HG03097 (cell line): ENCODE measurements around the gene FCF1.

ENCODE experiments used
- ATAC-seq: cut with Tn5 transposase; IDR thresholded peaks from one replicate; pipeline ENCODE4 v1.9.1; 2021; ENCODE audit not compliant: unreplicated experiment, low FRiP score

FCF1 gene, protein sequence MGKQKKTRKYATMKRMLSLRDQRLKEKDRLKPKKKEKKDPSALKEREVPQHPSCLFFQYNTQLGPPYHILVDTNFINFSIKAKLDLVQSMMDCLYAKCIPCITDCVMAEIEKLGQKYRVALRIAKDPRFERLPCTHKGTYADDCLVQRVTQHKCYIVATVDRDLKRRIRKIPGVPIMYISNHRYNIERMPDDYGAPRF

GRCh38 chr14:74712499-74713394, at the start of gene FCF1, which contains the start of gene AREL1:
FCF1 (plus strand) TSS chr14:74713144; CDS start chr14:74713198, 54 bp downstream.
AREL1 (minus strand) TSS chr14:74713080; CDS start chr14:74685615, 27,465 bp downstream.
- ATAC-seq = peak; percentile 87

GRCh38 chr14:74663884-74664283, 49.1 kb upstream of the FCF1 start:
- no peak for ATAC-seq

GRCh38 chr14:74664717-74665116, 48.2 kb upstream of the FCF1 start:
- ATAC-seq = no peak

DNA sequence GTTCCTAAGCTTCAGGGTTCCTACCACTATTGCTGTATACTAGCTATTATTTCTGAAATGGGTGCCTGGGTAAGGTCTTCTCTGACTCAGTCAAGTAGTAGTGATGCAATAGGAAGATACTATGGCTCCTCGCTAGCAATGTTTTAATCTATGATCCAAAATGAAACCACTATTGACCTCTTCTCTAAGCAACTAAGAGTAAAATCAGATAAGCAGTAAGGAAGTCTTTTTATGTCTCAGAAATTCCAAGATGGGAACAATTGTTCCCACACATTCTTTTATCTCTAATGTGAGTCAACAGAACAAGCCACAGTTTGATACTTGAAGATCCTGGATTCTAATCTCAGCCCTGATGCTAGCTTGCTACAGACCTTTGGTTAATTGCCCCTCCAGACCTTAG, 45.2 kb upstream of the FCF1 start:
- ATAC-seq = no peak

DNA sequence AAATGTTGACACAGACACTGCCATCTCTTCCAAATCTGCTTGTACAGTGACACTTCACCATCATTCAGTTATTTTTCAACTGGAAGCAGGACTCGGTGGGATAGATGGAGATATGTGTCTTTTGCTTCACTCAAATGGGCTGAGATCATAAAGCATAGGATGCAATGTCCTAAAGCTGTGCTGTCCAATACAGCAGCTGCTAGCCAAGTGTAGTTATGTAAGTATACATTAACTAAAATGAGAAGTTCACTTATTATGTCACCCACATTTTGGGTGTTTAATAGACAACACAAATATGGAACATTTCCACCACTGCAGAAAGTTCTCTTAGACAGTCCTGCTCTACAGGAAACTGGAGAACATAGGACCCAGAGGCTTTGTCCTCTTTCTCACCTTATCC, 43.7 kb upstream of the FCF1 start:
- no peak for ATAC-seq

GRCh38 chr14:74669846-74670245, 43.1 kb upstream of the FCF1 start:
- no peak for ATAC-seq

DNA sequence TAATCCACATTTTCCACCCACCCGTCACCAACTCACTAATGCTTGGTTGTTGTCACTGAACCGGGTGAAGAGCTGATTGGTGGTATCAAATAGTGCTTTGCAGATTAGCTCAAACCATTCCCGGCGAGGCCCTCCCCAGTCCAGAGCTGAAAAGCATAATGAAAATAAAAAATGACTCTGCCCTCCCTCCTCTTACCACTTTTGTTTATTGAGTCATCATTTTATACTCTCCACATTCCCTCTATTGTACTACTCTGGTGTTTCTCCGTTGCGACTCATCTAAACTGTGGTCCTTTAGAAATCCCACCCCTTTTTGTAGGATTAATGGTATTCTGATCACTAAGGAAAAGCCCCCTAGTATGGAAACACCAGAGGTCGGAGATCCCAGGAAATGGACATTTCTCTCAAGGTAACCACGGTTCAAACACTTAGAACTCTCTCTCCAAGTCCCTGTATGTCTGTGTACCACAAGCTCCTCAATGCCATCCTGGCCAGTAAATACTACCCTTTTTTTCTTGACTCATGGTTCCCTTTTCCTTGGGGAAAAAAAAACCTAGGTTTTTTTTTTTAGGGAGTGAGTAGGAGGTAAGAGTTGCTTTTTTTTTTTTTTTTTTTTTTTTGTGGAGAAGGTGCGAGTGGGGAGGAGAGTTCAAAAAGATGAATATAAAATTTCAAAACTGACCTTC, 42.1 kb upstream of the FCF1 start:
- ATAC-seq = no peak

- ATAC-seq = no peak
Measured at GRCh38 chr14:74671789-74672188, 41.2 kb upstream of the FCF1 start.

- ATAC-seq = no peak
Measured at GRCh38 chr14:74673768-74674167, 39.2 kb upstream of the FCF1 start.

- no peak for ATAC-seq
Measured at GRCh38 chr14:74675219-74675618, 37.7 kb upstream of the FCF1 start.

DNA sequence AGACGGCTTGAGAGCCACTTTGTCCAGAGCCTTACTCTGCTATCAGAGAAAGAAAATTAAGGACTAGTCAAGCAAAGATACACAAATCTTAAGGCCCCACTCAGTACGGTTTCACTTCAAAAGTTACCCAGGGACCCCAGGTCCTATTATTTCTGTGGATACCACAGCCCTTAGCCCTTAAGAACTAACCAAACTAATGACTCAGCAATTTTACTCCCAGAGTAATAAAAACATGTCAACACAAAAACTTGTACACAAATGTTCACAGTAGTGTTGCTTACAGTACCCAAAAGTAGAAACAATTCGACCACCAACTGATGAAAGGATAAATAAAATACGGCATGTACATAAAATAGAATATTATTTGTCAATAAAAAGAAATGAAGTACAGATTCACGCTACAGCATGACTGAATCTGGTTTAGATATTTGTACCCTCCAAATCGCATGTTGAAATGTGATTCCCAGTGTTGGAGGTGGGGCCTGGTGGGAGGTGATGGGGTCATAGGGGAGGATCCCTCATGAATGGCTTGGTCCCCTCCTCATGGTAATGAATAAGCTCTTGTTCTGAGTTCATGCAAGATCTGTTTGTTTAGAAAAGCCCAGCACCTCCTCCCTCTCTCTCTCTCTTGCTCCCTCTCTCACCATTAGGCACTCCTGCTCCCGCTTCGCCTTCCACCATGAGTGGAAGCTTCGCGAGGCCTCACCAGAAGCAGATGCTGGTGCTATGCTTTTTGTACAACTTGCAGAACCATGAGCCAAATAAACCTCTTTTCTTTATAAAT, 30.6 kb upstream of the FCF1 start:
- ATAC-seq = no peak

- ATAC-seq = no peak
Measured at GRCh38 chr14:74683406-74683805, 29.5 kb upstream of the FCF1 start.

DNA sequence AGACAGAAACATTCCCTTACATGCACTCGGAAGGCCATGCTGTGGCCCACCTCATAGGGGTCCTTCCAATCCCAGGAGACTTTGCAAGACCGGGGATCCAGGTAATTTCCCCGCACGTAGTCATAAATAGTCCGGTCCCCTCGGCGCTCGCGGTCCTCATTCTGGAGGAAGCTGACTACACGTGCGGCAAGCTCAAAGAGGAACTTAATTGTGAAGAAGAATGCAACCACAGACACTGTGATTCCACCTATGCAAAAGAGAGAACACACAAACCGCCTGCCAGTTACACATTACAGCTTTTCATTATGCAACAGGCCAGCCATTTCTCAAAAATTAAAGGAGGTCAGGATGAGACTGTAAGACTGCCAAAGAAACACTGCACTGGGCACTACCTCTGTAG, 28.5 kb upstream of the FCF1 start:
- no peak for ATAC-seq

DNA sequence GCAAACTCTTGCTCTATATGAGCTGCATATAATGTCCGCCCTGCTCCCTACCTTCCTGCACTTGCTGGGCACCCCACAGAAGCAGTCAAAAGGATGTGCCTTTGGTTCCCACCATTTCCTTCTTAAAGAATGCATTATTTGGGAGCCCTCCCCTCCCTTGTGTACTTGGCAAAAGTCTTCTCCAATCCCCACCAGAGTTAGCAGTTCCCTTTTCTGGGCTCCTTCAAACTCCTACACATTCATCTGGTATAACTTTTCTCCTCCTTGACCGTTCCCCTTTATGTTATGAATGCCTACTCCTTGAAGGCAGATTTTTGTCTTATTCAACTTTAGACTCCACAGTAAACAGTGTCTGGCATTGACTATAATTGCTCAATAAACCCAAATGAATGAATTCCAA, 27.9 kb upstream of the FCF1 start:
- no peak for ATAC-seq

DNA sequence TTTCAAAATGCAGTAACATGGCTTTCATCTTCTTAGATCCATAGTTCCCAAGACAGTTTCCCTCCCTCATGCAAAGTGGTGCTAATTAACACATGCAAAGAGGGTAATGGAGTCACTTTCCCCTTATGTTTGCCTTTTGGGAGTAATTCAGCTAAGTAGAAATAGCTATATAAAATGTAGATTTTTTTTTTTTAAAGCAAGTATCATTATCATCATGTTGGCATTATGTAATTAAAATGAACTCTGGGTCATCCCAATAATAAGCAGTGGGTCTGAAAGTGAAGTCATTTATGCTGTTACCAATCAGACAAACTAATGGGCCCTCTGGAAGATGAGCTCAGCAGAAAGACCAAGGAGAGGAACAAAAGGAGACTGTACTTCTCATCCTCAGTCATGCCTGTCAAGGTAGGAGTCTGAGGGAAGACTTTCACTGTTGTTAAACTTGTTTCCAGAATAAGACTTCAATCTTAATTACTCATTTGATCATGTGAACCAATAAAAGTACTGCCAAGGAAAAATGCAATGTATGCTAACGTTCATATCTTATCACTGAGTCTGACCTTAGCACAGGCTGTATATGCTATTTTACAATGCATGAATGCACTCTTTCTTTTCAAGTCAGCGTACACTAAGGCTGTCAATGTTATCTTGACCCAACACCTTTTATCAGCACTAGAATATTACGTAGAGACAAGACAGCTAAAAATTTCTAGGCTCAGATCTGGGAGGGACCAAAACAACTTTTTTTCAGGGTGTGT, 26.8 kb upstream of the FCF1 start:
- ATAC-seq = no peak

DNA sequence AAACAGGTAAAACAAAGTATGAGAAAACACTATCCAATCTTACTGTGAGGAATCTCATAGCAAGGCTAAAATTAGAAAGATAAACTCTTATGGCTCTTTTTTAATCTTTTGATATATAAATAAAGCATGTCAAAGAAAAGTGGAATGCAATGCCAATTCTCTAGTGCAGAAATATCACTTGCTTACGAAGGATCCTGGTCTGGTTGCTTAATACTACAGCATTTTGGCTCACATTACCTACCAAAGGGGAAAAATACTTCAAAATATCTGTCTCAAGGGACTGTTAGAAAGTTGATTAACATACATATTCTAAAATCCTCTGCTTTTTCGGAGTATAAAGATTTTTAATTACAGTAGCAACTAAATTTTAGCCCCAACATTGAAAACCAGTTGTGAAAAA, 21.5 kb upstream of the FCF1 start:
- ATAC-seq = no peak

GRCh38 chr14:74693191-74693590, 19.8 kb upstream of the FCF1 start:
- no peak for ATAC-seq

DNA sequence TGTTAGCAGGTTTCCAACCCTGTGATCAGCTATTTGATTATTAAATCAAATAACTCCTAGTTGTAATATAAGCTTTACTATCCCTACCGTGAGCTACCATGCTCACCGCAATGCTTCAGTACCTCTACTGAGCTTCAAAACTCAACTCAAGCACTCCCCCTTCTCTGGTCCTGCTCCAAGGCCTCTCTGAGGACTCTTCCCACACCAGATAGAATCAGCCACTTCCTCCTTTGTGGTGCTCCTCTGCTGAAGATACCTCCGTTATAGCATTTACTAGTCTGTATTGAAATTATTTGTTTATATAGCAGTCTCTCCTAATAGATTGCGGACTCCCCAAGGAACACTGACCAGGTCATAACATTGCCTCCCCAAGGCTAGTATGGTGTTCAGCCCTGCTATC, 17.5 kb upstream of the FCF1 start:
- ATAC-seq = no peak

DNA sequence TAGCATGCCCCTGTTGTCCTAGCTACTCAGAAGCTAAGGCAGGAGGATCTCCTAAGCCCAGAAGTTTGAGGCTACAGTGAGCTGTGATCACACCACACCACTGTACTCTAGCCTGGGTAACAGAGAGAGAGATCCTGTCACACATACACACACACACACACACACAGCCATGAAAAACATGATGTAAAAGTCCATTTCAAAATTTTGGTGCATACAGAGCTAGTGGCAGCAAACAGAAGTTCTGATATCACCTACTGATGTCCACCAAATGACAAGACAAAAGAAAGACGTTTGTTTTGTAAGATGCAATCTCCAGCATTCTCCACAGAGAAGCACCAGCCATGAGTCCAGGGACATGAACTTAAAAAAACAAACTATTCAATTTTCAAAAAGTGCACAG, 15.9 kb upstream of the FCF1 start:
- no peak for ATAC-seq

GRCh38 chr14:74697543-74697942, 15.4 kb upstream of the FCF1 start:
- no peak for ATAC-seq
